Sigmoid colon (tissue), 4 donors: ENCODE results near the gene WT1.

Experiments
- CTCF ChIP-seq, 4 experiments: fragments of 450-650 bp in 3 of 4; fragments of 200-600 bp in 1 of 4; IDR thresholded peaks; one replicate each; pipeline ENCODE4 v1.5.1; 2016 to 2019; ENCODE audit warnings: antibody characterized with exemption in 4 of 4, mild to moderate bottlenecking in 3 of 4, moderate library complexity in 2 of 4
- EP300 ChIP-seq, 4 donors: sonication (generic); formaldehyde crosslinking; IDR thresholded peaks; one replicate each; pipeline ENCODE4 v1.6.1; 2017; ENCODE audit warnings: antibody characterized with exemption in 4 of 4

GRCh38 chr11:32438866-32439489 is 3.6 kb upstream of the WT1 start:
- TF ChIP-seq CTCF (IDR thresholded peaks at IDR 0.05) (no peak), EP300 (IDR thresholded peaks at IDR 0.05) (no peak)
